ENCODE measurements around the gene GRWD1.

- no peak for TF ChIP-seq CTCF (IDR thresholded peaks at IDR 0.05 in 4 of 5, conservative IDR thresholded peaks at IDR 0.05 in 1 of 5)
- TF ChIP-seq POLR2A (IDR thresholded peaks at IDR 0.05), result no peak
Measured at GRCh38 chr19:48498595-48499311, 53.0 kb downstream of the GRWD1 start.

Data from gastrocnemius medialis (tissue), 4 donors.